NCI-H82 treated with DMSO at 0.1 percent for 48 hours (cell line): ENCODE data around the gene UBE4B.

ENCODE experiments used
- DNase-seq: peaks from one replicate; lab custom pipeline; 2025; ENCODE audit not compliant: unreplicated experiment; lab: John Stamatoyannopoulos, UW

UBE4B gene

DNA sequence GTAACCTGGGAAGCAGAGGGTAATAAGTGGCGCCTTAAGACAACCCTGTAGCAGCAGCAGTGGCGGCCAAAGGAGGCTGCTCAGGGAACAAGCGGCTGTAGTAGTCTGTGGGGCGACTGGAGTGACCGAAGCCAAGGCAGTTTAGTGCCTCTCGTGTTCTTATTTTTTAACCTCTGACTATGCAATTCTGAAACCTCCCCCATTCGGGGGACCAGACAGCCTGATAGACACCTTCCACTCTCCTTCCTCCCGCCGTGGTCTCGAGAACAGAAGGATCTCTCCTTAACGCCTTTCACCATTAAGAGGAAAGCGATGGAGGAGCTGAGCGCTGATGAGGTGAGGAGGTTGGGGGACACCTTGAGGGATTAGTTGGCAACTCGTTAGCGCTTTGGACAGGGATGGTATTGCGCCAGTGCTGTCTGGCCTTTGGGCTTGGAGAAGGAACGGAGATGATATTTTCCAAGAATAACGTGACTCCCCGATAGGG, 644 bp downstream of the UBE4B start:
- peak; percentile 69 for DNase-seq

DNA sequence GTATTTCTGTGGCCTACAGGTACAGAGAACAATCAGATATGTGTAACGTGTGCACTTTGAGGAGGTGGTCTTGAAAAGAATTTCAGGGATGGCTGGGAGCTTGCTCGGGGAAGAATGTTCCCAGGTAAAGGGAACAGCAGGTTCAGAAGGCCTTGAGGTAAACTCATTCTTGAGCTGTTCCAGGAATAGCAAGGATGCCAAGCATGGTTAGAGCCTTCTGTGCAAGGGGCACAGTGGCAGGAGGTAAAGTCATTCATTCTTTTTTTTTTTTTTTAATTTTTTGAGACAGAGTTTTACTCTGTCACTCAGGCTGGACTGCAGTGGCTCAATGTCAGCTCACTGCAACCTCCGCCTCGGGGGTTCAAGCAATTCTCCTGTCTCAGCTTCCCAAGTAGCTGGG, 10.0 kb downstream of the UBE4B start:
- DNase-seq, result no peak

DNA sequence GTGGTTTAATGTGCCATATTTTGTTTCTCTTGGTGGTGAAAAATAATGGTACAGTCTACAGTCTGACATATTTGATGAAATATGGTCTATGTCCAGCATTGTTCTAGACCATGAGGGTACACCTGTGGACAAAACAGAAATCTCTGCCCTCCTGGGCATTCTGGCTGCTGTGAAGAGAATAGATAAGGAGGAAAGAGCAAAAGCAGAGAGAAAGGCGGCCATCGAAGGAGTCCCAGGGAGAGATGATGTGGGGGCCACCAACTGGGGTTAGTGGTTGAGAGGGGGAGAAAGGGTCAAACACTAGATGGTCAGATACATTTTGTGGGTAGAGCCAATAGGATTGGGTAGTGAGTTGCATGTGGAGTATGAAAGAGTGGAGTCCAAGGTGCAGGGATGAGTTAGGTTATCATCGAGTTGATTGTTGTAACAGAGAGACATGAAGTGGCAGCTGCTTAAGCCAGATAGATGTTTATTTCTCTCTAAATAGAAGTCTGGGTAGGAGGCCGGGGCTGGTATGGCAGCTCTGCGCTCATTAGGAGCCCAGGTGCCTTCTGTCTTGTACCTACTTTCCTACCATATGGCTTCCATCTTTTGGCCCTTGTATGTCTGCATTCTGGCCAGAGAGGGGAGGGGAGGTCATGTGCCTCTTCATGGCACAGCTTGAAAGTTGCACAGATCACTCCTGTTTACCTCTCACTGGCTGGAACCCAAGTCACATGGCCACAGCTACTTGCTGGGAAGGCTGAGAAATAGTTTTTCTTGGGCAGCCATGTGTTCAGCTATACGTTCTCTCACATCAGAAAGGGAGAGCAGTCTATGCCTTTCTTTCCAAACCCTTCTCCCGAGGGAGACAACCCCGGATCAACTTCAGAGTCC, 13.0 kb downstream of the UBE4B start:
- DNase-seq, result no peak

DNA sequence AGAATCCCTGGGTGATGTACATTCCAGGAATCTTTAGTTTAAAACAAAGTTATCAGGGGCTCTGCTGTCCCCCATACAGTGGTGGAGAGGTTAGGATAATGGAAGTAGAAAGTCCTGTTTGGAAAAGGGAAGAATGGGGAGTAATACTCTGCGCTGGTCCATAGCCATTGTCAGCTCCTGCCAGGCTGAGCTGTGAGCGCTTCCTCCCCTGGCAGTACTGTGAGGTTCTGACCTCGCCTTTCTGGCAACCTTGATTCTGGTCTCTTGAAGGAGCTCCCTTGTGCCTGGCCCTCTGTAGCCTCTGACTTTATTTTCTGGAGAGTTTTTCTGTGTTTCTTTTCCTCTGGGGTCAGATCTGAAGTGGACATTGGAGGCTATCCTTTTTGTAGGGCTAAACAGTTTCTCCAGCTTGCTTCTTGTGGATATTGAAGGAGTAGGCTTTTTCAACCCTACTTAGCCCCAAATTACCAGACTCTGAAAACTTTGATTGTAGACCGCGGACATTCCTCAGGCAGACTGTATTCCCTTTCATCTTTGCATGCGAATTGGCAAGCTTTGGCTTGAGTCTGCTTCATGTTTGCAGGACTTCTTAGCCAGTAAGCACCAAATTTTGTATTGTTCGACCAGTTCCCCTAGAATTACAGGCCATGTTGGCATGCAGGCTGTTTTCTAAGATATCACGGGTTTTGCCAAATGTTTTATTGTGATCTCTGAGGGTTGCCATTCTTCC, 13.8 kb downstream of the UBE4B start:
- DNase-seq, result no peak

DNA sequence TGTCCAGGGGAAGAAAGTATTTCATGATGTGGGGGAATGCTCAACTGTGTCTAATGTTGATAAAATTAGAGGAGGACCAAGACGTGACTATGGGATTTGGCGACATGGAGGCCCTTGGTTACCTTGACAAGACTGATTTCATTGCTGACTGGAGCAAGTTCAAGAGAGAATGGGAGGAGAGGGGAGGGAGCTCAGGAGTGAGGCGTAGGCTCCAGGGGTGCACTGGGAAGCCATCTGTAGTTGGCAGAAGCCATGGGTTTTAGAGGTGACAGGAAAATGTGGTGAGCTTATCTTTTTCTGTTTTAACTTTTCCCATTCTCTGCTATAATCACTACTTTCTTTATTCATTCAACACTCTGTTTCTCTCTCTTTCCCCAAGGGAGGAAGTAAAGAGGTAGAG, 15.8 kb downstream of the UBE4B start:
- DNase-seq, result no peak

DNA sequence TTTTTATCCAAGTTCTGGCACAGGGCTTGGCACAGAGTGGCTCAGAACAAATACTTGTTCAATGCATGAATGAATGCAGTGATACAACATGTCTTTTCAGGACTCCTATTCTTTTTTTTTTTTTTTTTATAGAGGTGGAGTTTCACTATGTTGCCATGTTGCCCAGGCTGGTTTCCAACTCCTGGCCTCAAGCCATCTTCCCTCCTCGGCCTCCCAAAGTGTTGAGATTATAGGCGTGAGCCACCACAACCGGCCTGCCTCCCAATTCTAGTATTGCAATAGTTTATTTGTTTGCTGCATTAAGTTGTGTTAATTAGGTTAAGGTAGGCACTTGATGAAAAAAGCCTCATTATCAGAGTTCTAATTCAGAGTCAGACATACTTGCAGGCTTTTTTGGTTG, 17.9 kb downstream of the UBE4B start:
- no peak for DNase-seq

DNA sequence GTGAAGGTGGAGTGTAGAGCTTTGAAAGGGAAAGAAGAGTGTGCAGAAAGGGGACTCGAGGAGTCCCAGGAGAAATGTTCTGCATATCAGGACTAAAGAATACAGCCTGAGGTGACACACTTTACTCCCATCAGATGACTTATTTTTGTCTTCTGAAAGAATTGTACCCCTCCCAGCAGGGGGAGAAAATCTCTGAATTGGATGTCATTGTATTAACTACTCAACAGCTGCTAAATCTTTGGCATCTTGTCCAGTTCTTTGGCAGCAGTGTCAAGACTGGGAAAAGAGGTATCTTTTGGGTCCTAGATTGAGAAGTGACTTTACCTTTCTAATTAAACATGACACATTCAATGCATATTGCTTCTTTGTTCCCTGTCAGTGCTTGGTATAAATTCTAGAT, 18.9 kb downstream of the UBE4B start:
- no peak for DNase-seq

DNA sequence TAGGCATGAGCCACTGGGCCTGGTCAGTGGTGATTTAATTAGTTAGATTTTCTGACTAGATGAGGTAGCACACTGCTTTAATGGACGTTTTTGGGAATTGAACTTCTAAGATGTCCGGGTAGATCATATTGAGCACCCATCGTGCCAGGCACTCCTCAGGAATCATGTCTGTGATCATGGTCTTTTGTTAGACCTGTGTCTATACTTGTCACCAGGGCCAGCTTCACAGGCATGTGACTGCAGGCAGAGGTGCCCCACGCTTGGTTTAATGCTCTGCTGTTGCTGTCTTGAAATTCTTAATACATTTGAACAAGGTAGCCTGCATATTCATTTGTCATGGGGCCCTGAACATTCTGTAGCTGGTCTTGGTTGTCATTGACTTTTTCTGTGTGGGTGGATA, 19.6 kb downstream of the UBE4B start:
- no peak for DNase-seq

DNA sequence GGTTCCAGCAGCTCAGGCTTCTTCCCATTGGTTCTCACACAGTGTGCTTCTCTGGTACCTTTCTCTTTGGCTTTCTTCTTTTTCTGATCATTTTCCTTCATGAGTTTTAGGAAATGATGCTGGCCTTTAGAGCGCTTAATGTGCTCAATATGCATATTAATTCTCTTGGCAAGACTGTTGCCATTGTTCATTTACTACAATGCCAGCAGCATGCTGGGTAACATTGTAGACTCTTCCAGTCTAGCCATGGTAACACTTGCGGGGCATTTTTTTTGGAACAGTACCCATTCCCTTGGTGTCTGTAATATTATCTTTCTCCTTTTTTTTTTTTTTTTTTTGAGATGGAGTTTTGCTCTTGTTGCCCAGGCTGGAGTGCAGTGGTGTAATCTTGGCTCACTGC, 21.7 kb downstream of the UBE4B start:
- DNase-seq, result no peak

DNA sequence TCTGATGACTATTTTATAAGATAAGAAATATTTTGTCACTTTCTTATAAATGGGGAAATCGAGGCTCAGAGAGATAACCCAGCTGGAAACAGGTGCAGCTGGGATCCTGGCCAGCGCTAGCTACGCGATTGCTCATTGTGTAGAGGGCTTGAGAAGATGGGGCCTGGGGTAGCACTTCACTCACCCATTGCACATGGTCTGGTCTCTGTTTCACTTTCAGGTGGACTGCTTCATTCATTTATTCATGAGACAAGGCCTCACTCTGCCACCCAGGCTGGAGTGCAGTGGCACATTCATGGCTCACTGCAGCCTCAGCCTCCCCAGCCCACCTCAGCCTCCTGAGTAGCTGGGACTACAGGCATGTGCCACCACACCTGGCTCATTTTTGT, 23.8 kb downstream of the UBE4B start:
- no peak for DNase-seq

DNA sequence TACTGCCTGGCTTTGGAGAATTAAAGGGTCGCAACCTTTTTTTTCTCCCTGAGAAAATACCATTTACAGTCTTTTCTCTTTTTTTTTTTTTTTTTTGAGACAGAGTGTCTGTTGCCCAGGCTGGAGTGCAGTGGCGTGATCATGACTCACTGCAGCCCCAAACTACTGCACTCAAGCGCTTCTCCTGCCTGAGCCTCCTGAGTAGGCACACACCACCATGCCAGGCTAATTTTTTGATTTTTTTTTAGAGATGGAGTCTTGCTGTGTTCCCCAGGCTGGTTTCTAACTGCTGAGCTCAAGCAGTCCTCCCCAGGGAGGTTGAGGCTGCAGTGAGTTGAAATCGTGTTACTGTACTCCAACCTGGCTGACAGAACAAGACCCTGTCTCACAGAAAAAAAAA, 24.6 kb downstream of the UBE4B start:
- no peak for DNase-seq

DNA sequence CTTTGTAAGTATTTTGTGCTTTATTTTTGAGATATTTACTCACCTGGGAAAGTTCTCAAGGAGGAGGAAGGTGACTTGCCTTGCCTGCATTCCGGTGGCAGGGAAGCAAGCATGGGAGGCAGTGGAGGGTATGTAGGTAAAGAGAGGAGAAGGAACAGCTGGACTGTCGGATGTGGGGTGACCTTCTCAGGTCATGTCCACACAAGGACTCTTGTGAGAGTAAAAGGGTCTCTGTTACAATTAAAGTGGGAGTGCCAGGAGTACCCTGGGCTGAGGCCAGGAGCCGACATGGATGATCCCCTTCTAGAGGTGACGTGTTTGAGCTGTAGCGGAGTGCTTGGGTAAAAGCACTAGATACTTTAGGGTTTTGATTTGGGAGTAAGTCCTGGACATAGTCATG, 25.0 kb downstream of the UBE4B start:
- DNase-seq, result no peak

DNA sequence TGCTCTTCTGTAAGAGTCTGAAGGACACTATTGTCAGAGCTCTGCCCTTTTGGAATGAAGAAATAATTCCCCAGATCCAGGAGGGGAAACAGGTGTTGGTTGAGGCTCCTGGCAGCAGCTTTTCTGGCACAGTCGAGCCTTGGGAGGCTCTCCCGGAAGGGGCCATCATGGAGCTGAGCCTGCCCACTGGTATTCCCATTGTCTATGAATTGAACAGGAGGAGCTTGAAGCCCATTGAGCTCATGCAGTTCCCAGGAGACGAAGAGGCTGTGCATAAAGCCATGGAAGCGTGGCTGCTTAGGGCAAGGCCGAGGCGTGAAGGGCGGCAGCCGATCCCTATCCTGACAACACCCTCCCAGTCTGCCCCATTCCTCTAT, 26.6 kb downstream of the UBE4B start:
- no peak for DNase-seq

DNA sequence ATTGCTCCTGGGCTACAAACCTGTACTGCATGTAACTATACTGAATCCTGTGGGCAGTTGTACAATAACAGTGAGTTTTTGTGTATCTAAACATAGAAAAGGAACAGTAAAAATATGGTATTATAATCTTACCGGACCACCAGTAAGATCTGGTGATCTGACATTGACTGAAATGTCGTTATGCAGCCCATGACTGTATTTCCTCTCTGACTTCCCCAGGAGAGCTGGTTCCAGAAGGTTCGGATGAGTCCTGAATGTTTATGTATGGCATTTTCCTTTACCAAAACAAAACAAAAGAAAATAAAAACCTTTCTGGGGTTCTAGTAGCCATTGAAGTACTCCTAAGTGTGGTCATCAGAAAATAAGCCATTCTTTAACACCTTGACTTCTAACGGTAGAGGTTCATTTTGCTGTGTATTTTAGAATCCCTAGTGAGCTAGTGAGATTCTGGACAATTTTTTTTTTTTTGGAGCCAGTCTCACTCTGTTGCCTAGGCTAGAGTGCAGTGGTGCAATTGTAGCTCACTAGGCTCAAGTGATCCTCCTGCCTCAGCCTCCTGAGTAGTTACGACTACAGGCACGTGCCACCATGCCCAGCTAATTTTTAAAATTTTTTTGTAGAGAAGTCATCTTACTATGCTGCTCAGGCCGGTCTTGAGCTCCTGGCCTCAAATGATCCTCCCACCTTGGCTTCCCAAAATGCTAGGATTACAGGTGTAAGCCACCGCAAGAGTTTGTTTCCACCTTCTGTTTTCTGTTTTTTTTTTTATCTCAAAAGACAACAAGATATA, 27.7 kb downstream of the UBE4B start:
- no peak for DNase-seq

DNA sequence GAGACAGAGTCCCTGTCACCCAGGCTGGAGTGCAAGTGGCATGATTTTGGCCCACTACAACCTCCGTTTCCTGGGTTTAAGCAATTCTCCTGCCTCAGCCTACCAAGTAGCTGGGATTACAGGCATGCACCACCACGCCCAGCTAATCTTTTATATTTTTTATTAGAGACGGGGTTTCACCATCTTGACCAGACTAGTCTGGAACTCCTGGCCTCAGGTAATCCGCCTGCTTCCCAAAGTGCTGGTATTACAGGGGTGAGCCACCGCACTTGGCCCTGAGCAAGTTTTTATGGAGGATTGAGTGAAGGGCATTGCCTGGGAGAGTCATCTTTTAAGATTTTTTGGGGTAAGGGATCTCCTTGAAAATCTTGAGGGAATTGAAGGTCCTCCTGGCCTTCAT, 28.5 kb downstream of the UBE4B start:
- no peak for DNase-seq

DNA sequence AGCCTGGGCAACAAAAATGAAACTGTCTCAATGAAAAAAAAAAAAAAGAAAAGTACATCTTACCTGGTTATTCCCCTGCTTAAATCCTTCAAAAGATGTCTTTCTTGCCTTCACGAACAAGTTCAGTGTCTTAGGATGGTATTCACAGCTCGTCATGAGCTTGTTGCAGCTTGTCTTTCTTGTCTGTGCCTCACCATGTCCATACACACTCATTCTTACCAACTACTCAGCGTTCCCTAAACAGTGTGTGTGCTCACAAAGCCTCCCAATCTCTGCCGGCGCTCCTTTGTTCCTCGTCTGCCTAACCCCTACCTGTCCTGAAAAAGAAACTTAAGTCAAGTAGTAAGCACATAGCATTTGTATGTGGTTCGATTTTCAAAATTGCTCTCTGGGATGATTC, 31.1 kb downstream of the UBE4B start:
- DNase-seq, result no peak

DNA sequence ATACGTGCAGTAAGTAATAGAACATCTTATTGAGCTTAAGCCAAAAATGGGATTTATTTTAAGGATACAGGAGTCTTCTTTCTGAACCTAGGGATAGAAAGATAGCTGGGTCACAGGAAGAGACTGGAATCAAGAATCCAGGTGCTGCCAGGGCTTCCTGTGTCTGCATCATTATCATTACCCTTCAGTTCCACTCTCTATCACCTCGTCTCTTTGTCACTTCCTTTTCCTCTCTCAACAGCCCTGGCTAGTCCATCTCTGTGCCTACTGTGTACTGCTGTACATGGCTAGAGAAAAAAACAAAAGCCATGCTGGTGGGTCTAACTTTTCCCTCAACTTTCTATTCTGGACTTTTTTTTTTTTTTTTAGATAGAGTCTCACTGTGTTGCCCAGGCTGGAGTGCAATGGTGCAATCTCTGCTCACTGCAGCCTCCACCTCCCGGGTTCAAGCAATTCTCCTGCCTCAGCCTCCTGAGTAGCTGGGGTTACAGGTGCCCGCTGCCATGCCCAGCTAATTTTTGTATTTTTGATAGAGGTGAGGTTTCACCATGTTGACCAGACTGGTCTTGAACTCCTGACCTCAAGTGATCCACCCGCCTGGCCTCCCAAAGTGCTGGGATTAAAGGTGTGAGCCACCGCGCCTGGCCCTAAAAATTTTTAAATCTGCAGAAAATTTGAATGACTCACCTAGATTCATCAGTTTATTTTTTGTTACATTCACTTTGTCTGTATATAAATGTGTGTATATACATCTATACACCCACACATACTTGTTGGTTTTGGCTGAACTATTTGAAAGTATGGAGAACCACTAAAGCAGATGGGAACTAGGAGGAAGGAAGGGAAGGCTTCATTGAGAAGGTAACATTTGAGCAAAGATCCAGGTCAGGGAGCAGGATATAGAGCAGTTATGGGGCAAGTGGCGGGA, 31.9 kb downstream of the UBE4B start:
- no peak for DNase-seq

DNA sequence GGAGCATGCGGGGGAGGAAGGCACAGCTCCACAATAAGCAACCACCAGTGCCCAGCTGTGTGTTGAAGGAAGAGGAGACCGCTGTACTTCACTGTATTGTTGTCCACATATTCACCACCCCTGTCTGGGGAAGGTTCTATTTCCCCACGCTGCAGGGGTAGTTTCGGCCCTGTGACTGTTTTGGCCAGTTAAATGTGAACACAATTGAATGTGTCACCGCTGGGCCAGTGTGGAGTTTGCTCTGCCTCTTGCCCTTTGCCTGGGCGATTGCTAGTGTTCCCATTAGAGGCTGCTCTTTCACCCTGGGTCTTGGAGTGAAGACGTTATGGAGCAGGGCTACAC, 32.6 kb downstream of the UBE4B start:
- DNase-seq, result no peak

DNA sequence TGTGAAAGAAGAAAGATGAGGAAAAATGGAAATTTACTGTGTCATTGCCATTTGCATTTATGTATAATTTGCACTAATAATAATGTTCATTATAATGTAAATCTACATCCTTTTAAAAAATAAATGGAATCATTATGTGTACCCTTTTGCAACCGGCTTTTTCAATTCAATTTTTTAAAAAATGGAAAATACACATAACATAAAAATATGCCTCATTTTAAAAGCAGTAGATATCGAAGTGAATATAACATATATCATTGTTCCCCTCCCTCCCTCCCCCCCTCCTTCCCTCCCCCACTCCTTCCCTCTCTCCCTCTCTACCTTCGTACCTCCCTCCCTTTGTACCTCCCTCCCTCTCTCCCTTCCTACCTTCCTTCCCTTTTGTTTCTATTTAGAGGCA, 33.0 kb downstream of the UBE4B start:
- DNase-seq, result no peak

DNA sequence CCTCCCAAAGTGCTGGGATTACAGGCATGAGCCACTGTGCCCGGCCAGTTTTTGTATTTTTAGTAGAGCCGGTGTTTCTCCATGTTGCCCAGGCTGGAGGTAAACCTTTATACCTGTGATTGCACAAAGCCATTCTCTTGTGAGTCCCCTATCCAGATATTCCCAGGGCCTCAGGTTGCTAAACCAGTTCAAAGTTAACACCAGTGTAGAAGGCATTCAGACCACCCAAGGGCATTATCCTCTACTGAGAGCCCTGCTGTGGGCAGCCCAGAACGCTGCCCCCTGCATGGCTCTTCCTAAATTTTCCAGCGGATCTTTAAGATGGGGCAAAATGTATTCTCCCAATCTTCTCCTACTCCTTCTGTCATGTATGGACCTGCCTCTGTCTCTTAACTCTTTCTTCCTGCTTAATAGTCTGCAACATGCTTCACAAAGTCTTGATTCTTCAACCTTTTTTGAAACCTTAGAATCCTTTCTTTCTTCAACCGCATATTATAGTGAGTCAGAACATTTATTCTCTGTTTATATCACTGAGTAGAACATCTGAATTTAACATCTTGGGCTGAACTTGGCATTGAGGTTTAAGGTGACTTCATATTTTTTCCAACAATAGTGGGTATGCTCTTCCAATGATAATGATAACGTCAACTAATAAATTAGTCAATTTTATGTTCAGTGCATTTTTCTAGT, 36.0 kb downstream of the UBE4B start:
- no peak for DNase-seq
